ENCODE measurements around the gene CDH22. TPM values are rescaled to one million over a fixed set of nuclear protein-coding genes. Genes with fewer than 3 reads are reported as not detected.

CDH22 gene
- total and polyA plus RNA-seq, 12 donors = 0.04 to 11.0 (median 0.64) TPM

DNA sequence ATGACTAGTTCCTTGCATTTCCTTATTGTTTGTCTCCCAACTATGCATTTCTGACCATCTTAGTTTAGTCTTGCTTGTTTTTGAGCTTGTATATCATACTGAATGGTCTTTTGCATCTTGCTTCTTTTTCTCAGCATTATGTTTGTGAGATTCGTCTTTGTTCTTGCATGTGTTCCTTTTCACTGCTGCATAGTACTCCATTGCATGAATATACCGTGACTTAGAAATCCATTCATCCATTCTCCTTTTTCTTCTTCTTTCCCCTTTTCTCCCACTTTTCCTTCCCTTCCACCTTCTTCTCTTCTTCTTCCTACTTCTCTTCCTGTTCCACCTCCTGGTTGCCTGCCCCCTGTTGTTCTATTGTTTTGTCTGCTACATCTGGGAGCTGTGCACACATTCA is 42.8 kb downstream of the CDH22 start:
- no peak for DNase-seq
- TF ChIP-seq, protein P1, sequence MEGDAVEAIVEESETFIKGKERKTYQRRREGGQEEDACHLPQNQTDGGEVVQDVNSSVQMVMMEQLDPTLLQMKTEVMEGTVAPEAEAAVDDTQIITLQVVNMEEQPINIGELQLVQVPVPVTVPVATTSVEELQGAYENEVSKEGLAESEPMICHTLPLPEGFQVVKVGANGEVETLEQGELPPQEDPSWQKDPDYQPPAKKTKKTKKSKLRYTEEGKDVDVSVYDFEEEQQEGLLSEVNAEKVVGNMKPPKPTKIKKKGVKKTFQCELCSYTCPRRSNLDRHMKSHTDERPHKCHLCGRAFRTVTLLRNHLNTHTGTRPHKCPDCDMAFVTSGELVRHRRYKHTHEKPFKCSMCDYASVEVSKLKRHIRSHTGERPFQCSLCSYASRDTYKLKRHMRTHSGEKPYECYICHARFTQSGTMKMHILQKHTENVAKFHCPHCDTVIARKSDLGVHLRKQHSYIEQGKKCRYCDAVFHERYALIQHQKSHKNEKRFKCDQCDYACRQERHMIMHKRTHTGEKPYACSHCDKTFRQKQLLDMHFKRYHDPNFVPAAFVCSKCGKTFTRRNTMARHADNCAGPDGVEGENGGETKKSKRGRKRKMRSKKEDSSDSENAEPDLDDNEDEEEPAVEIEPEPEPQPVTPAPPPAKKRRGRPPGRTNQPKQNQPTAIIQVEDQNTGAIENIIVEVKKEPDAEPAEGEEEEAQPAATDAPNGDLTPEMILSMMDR (IDR thresholded peaks at IDR 0.05) = no peak
- intact Hi-C loops (cut with DNase I) = no loop called here
- no peaks in the 10 kb centered on the region for H3K9me3 ChIP-seq
- no peak for ATAC-seq
- 89% methylated on average over 2 of the region's 2 CpGs for WGBS, 2 donors
- no peak overlapping the region for H3K4me3 ChIP-seq
- peaks cover 0 to 77% (median 42%) of the 10 kb centered on the region in 7 donors for H3K27me3 ChIP-seq
- no peak overlapping the region for H3K27ac ChIP-seq
- no peaks in the 10 kb centered on the region for H3K4me1 ChIP-seq
- no peaks in the 10 kb centered on the region for H3K36me3 ChIP-seq

DNA sequence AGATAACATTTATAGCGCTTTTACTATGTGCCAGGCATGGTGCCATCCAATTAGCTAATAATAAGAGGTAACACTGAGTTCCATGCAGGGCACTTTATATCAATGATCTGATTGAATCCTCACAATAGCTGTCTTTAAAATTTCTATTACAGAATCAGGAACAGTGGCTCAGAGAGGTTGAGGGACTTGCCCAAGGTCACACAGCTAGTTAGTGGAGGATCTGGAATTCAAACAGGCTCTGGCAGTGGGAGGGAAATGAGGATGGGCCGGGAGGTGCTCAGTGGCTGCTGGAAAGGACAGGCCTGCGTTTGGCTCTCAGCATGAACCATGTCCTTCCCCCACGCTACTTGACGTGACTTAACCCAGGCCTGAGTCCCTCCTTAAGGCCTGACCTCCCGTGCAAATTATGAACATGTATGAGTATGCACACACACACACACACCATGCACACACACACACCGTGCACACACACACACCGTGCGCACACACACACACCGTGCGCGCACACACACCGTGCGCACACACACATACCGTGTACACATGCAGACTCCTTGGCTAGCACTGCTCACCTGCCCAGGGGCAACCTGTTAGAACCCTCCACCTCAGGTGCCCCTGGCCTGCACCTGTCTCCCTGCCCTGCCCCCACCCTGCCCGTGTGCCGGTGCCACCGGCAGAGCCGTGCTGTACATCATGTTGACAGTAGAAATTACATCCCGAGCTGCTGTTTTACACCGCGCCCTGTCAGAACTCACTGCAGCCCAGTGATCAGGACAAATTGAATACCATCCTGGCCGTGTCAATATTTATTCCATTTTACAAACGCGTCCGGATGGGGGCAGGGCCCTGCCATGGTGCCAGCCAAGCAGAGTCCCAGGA is 43.7 kb downstream of the CDH22 start:
- no peak for ATAC-seq
- WGBS, 2 donors = 81 to 86% methylated on average over 26 of the region's 26 CpGs
- no peaks in the 10 kb centered on the region for H3K9me3 ChIP-seq
- H3K4me3 ChIP-seq = no peak overlapping the region
- peaks cover 0 to 68% (median 35%) of the 10 kb centered on the region in 7 donors for H3K27me3 ChIP-seq
- intact Hi-C loops (cut with DNase I) = no loop called here
- H3K36me3 ChIP-seq = no peaks in the 10 kb centered on the region
- TF ChIP-seq, protein P1 (IDR thresholded peaks at IDR 0.05) = no peak
- no peak for DNase-seq
- H3K27ac ChIP-seq = no peak overlapping the region
- H3K4me1 ChIP-seq = no peaks in the 10 kb centered on the region

DNA sequence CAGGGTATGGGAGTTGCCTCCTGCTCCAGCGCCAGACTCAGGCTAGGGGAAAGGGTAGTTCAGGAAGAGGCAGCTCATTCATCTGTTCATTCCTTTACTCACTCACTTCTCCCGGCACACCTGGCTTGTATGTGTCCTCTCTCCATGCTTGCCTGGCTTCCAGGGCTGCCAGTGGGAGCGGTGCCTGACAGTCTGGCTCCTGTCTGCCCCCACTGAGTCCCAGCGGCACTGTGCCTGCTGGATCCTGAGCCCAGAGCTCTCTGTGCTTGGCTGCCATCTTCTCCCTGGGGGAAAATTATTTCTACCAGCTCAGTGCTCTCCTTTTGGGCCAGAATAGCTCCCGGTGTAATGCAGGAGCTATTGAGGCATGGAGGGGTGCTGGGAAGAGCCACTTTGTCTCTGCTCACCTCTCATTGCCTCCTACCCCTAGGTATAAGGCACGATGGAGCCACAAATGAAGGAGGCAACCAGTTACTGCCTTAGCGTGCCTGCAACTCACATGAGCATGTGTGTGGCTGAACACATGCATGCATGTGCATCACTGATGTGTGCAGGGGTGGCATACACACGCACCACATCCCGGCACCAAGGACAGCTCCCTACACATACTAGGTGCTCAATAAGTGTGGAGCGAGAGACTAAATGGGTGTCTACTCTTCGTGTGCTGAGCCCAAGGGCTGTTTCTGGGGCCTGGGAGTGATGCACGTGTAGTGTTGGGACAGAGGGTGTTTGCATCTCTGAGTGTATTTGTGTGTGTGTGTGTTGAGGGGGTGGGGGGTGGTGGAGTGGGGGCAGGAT is 46.6 kb downstream of the CDH22 start:
- Histone ChIP-seq H3K27ac (no peak overlapping the region), H3K36me3 (no peaks in the 10 kb centered on the region), H3K4me3 (no peak overlapping the region), H3K27me3 (peaks cover 0 to 59% (median 26%) of the 10 kb centered on the region in 7 donors), H3K9me3 (no peaks in the 10 kb centered on the region), H3K4me1 (no peaks in the 10 kb centered on the region)
- intact Hi-C loops (cut with DNase I) = no loop called here
- DNase-seq = no peak
- TF ChIP-seq, protein P1 (IDR thresholded peaks at IDR 0.05) = no peak
- no peak for ATAC-seq
- WGBS, 2 donors = 67 to 70% methylated on average over 12 of the region's 12 CpGs

DNA sequence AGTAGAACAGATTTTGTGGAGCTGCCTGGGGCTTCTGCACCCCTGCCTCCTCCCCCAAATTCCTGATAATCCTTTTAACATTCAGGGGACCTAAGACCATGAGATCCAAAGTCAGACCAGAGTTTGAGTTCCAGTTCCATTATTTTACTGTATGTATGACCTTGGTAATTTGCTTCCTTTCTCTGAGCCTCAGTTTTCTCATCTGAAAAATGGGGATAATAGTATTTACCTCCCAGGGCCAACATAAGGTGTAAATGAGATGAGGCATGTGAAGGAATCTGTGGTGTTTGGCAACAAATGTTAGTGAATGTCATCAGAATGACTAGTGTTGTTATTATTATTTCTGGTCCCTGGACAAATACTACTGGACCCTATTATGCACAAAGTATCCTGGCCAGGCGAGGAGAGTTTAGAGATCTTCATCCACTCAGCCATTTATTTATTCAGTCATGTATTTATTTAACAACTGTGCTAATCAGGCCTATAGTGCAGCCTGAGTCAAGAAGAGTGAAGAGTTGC is 47.3 kb downstream of the CDH22 start:
- H3K27ac ChIP-seq = no peak overlapping the region
- H3K27me3 ChIP-seq = peaks cover 0 to 61% (median 21%) of the 10 kb centered on the region in 7 donors
- TF ChIP-seq, protein P1 (IDR thresholded peaks at IDR 0.05) = no peak
- 64 to 77% methylated on average over 1 of the region's 1 CpG for WGBS, 2 donors
- no peak for ATAC-seq
- H3K9me3 ChIP-seq = no peaks in the 10 kb centered on the region
- intact Hi-C loops (cut with DNase I) = no loop called here
- DNase-seq = no peak
- H3K4me3 ChIP-seq = no peak overlapping the region
- H3K4me1 ChIP-seq = no peaks in the 10 kb centered on the region
- no peaks in the 10 kb centered on the region for H3K36me3 ChIP-seq

Measured in heart right ventricle (tissue), 16 donors.